ENCODE data around the gene HOXA4.
A peak's percentile ranks its signal among the peaks of the same experiment; 100 is the strongest.

The HOXA4 gene

GRCh38 chr7:27147199-27148030, 16.9 kb upstream of the HOXA4 start, which contains the start of gene HOXA6:
HOXA6 (minus strand) TSS chr7:27147774; CDS start chr7:27147749, 25 bp downstream.
- DNase-seq (ENCODE audit: low read depth in 2 of 2), result no peak

- DNase-seq (ENCODE audit: low read depth in 2 of 2), result no peak
Observed at GRCh38 chr7:27146491-27147198, 16.1 kb upstream of the HOXA4 start.

GRCh38 chr7:27145914-27146412, 15.4 kb upstream of the HOXA4 start:
- DNase-seq (ENCODE audit: low read depth in 2 of 2), result no peak

GRCh38 chr7:27145165-27145913, 14.8 kb upstream of the HOXA4 start:
- no peak for DNase-seq (ENCODE audit: low read depth in 2 of 2)

- no peak for DNase-seq (ENCODE audit: low read depth in 2 of 2)
Observed at GRCh38 chr7:27144781-27145164, 14.2 kb upstream of the HOXA4 start.

GRCh38 chr7:27143950-27144780, 13.6 kb upstream of the HOXA4 start:
- no peak for DNase-seq (ENCODE audit: low read depth in 2 of 2)

- DNase-seq (ENCODE audit: low read depth in 2 of 2), result no peak
Observed at GRCh38 chr7:27143023-27143949, 12.7 kb upstream of the HOXA4 start, which contains the start of gene HOXA5. HOXA5 (minus strand) TSS chr7:27143681; CDS start chr7:27143607, 74 bp downstream.

GRCh38 chr7:27142580-27143022, 12.0 kb upstream of the HOXA4 start:
- DNase-seq (ENCODE audit: low read depth in 2 of 2), result no peak

- no peak for DNase-seq (ENCODE audit: low read depth in 2 of 2)
Observed at GRCh38 chr7:27141923-27142579, 11.5 kb upstream of the HOXA4 start.

- DNase-seq (ENCODE audit: low read depth in 2 of 2), result no peak
Observed at GRCh38 chr7:27141137-27141922, 10.8 kb upstream of the HOXA4 start.

GRCh38 chr7:27140126-27140857, 9.7 kb upstream of the HOXA4 start:
- DNase-seq (ENCODE audit: low read depth in 2 of 2), result no peak

- DNase-seq (ENCODE audit: low read depth in 2 of 2), result no peak
Observed at GRCh38 chr7:27139334-27140125, 9.0 kb upstream of the HOXA4 start.

- DNase-seq (ENCODE audit: low read depth in 2 of 2), result no peak
Observed at GRCh38 chr7:27138985-27139333, 8.4 kb upstream of the HOXA4 start.

GRCh38 chr7:27138472-27138871, 7.9 kb upstream of the HOXA4 start:
- DNase-seq (ENCODE audit: low read depth in 2 of 2), result no peak

GRCh38 chr7:27137640-27138315, 7.2 kb upstream of the HOXA4 start:
- DNase-seq (ENCODE audit: low read depth in 2 of 2), result no peak

- peak in 1 of 2 experiments; percentile 68 for DNase-seq (ENCODE audit: low read depth in 2 of 2)
Observed at GRCh38 chr7:27134392-27134791, 3.8 kb upstream of the HOXA4 start.
